ENCODE results near the gene MRPS7.

GRCh38 chr17:75252039-75252816, 9.5 kb upstream of the MRPS7 start:
- no peak for TF ChIP-seq CTCF (IDR thresholded peaks at IDR 0.05; ENCODE audit: insufficient read depth, low read depth, low read length)
- TF ChIP-seq EZH2 (IDR thresholded peaks at IDR 0.05; ENCODE audit: insufficient read depth, low read length): no peak
